ENCODE data around the gene HSPA6.
"Not testable (repeated sequence)": the region's sequence is repeated elsewhere in the genome, so short reads cannot be mapped to it uniquely, and the experiment has no call there.

Gene HSPA6

GRCh38 chr1:161563522-161563921, 39.2 kb downstream of the HSPA6 start:
- not testable (repeated sequence) for DNase-seq

DNA sequence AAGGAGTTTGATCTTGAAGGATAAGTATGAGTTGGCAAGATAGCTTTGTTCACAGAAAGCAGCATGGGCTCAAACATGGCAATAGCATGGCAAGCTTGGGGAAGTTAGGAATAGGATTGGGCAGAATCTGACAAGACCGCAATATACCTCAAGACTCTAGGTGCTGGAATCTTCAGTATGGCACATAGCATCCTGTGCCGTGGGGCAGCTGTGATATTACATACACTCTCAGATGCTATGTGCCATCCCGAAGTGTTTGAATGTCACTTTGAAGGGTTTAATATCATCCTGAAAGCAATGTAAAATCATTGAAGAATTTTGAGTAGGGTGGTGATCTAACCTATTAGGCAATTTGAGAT, 42.2 kb downstream of the HSPA6 start:
- DNase-seq = not testable (repeated sequence)

- not testable (repeated sequence) for DNase-seq
These were observed 47.4 kb downstream of the HSPA6 start for GRCh38 chr1:161571703-161572102.
